Germinal center (tissue), 1 donor: ENCODE data around the gene AOC1.
"Not testable (repeated sequence)": the region's sequence is repeated elsewhere in the genome, so short reads cannot be mapped to it uniquely, and the experiment has no call there.

Source experiments
- DNase-seq: peaks from one replicate; pipeline ENCODE4 v3.0.0; 2012; ENCODE audit warnings: mixed read lengths, low spot score

The AOC1 gene

GRCh38 chr7:150897502-150898474, 45.5 kb downstream of the AOC1 start:
- peak; percentile 84 for DNase-seq

DNA sequence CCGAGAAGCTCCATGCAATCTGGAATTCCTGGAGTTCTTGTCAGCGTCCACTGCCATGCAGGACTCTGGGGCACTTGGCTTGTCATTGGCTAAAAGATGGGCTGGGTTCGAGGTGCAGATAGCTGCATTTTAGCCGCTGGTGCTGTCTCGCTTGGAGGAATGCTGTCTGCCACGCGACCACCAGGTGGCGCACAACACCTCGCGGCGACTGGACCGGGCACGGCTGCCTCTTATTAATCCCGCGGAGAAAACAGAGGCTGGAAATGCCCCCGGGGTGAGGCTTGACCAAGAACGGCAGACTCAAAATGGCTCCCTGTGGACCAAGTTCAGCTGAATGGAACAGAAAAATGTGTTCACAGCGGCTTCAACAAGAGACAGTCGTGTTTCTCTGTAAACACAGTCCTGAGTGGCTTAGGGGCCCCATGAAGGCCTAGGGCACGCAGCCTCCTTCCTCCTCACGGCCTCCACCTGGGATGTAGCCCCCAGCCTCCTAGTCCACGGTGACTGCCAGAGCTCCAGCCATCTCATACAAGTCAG, 46.2 kb downstream of the AOC1 start:
- DNase-seq = peak; percentile 78

DNA sequence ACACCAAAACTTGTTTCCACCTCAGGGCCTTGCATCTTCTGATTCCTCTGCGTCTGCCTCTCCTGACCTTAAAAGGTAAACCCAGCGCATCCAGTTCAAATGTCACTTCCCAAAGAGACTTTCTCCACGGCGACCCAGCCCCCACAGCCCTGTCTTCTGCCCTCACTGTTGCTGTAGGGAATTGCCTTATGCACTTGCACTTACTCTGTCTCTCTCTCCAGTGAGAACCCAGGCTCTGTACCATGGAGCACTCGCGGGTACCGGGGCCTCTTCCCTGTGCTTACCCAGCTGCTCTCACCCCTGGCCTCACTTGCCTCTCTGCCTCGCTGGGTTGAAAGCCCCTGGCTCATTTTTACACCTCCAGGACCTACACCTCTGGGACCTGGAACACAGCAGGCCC, 48.4 kb downstream of the AOC1 start:
- no peak for DNase-seq

DNA sequence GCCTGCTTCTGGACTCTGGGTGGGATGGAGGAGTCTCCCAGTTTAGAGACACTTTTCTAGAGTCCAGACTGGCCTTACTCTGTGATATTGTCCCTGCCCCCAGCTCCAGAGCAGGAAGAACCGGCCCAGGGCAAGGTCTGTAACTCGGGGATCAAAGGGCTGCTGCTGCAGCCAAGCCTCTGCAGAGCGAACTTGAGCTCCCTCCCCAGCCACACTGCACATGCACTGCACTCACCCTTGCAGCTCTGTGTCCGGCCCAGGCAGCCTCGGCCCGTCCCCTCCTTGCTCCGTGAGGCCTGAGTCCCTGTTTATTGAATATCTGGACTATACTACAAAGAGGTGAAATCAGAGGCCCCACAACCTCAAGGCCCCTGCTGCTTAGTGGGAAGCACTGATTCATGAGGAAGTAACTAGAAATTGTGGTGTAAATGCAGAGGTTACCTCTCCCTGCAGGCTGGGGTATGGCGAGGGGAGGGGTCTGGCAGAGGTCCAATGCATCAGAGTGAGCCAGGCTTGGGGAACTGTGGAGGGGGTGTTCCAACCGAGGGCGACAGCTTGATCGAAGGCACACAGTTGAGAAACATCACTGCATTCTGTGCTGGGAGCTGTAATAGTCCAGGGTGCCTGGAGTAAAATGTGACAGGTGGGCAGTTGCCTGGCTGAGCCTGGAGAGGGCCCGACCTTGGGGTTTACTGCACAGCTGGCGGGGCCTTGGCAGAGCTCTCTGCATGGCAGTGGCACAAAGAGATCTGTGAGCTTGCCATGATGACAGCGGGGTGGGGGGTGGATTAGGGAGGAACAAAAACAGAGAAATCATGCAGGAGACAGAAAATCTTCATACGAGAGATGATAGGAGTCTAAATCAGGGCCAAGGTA, 49.1 kb downstream of the AOC1 start:
- no peak for DNase-seq

- DNase-seq = no peak
Measured at GRCh38 chr7:150902078-150903033, 50.0 kb downstream of the AOC1 start.

DNA sequence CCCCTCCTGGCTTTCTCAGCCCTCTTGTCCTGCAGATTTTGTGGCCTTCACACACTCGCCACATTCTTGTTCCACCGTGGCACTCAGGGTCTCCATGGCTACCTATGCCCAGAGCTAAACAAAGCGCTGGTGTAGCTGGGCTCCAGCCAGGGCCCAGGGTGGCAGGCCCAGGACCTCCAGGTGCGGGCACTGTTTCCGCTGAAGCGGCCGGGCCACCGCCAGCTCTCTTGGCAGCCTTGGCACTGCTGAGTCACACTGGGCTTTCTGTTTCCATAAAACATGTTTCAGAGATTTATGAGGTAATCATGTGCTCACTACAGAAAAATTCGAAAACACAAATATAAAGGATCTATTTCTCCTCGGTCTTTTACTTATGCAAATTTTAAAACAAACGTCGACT, 51.3 kb downstream of the AOC1 start:
- no peak for DNase-seq

DNA sequence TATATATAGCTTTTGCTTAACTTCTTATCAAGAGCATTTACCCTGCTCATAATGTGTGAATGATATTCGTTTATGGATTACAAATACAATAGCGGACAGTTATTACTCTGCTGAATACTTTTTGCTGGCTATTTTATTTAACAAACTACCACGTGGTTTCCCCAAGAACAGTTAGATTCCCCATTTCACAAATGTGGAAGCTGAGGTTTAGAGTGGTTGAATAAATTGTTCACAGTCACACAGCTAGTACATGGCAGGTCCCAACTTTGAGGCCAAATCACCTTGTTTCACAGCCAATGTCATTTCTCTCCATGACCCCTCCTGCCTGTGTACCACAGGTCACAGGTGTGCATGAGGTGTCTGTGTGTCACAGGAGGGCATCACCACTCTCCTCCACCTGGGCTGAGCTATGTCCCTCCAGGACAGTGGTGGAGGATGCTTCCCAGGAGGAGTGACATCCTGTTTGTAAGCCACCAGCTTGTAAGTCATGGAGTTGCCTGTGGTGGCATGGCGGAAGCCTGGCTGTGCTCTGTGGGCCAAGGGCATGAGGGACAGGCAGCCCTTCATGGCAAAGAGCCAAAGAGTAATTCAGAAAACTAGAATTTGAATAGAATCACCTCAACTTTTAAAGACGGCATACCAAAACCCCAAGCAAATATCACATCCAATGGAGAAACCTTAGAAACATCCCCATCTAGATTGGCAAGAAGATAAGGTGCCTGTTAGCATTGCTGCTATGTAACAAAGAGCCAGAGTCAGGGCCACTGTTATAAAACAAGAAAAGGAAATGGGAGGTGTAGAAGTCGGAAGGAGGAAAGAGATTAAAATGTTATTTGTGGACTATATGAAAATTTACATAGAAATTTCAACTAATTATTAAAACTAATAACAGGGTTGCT, 51.9 kb downstream of the AOC1 start:
- no peak for DNase-seq

DNA sequence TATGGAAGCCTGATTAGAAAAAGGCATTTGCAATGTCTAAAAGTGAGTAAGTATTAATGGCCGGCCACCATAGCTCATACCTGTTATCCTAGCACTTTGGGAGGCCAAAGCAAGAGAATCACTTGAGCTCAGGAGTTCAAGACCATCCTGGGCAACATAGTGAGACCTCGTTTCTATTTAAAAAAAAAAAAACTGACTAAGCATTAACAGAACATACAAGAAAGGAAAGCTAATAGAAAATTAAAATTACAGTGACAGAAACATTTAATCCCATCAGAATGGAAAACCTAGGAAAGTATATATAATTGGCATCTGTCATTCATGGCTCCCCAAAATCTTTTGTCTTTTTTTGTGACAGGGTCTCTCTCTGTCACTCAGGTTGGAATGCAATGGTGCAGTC, 55.9 kb downstream of the AOC1 start:
- DNase-seq = no peak

GRCh38 chr7:150909200-150909995, 57.1 kb downstream of the AOC1 start:
- no peak for DNase-seq

DNA sequence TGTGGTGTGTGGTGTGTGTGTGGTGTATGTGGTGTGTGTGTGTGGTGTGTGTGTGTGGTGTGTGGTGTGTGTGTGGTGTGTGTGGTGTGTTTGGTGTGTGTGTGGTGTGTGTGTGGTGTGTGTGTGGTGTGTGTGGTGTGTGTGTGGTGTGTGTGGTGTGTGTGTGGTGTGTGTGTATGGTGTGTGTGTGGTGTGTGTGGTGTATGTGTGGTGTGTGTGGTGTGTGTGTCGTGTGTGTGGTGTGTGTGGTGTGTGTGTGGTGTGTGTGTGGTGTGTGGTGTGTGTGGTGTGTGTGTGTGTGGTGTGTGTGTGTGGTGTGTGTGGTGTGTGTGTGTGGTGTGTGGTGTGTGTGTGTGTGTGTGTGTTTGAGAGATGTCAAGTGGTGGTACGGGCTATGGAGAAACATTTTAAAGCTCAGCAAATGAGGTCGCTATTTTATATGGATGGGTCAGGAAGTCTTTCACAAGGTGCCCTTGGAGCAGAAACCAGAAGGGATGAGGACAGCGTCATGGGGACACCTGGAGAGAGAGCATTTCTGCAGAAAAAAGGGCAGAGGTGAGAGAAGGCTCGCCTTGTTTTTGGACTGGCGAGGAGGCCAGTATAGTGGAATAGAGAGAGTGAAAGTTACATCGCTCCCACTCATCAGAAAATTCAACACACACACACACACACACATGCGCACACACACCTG, 58.1 kb downstream of the AOC1 start:
- DNase-seq = not testable (repeated sequence)

DNA sequence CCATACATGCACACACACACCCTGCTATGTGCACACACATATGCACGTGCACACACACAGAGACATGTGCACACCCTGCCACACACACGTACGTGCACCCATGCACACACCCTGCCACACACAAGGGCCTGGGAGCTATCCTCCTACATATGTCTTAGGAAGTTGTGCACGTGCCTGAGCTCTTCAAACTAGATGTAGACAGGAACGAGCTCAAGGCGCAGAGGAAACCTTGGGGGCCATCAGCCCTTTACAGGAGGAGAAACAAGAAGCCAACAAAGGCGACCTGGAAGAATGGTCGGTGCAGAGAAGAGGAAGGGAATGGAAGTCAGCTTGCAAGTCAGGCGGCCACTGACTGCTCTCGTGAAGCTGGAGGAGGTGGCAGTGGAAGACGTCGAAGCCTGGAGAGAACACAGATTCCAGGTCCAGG, 58.7 kb downstream of the AOC1 start:
- DNase-seq = no peak
